NT2/D1 (cell line): ENCODE results near the gene ABR.

Experiments used
- DNase-seq: peaks from one replicate; pipeline ENCODE4 v3.0.0-alpha.2; 2011; ENCODE audit warnings: low read depth, low spot score
- H3K27me3 ChIP-seq: 2 replicates; pipeline ENCODE4 v1.6.0; 2011; ENCODE audit warnings: mild to moderate bottlenecking; ENCODE audit not compliant: insufficient read length, insufficient read depth
- H3K36me3 ChIP-seq: 2 replicates; pipeline ENCODE4 v1.6.1; 2011; ENCODE audit warnings: mild to moderate bottlenecking, low read length, mixed read lengths; ENCODE audit not compliant: insufficient read depth, insufficient read length
- H3K4me1 ChIP-seq: 2 replicates; pipeline ENCODE4 v1.5.1; 2011; ENCODE audit not compliant: insufficient read depth, insufficient read length
- H3K4me3 ChIP-seq: 2 replicates; pipeline ENCODE4 v1.5.1; 2011; ENCODE audit warnings: low read depth; ENCODE audit not compliant: insufficient read length
- H3K9ac ChIP-seq: 2 replicates; pipeline ENCODE4 v1.6.0; 2011; ENCODE audit warnings: low read depth; ENCODE audit not compliant: insufficient read length
- H3K9me3 ChIP-seq: 2 replicates; pipeline ENCODE4 v1.5.1; 2011; ENCODE audit warnings: mild to moderate bottlenecking, low read length; ENCODE audit not compliant: insufficient read depth
- SUZ12 ChIP-seq: IDR thresholded peaks from 2 replicates; pipeline ENCODE4 v1.6.1; 2011; ENCODE audit not compliant: insufficient read length, insufficient read depth; ENCODE audit errors: extremely low read depth
- YY1 ChIP-seq: IDR thresholded peaks from 2 replicates; pipeline ENCODE4 v1.6.1; 2011; ENCODE audit not compliant: insufficient read length, insufficient read depth
- ZNF274 ChIP-seq: IDR thresholded peaks from 2 replicates; pipeline ENCODE4 v1.6.1; 2011; ENCODE audit warnings: mild to moderate bottlenecking, low read depth, low read length

Gene ABR

GRCh38 chr17:986322-986929 lies 193.4 kb downstream of the ABR start:
- Histone ChIP-seq H3K27me3 (no peaks in the 10 kb centered on the region), H3K4me3 (no peak overlapping the region)
- no peak for DNase-seq

GRCh38 chr17:983921-984320 lies 195.9 kb downstream of the ABR start:
- Histone ChIP-seq H3K4me3 (no peak overlapping the region), H3K9me3 (no peaks in the 10 kb centered on the region), H3K9ac (no peak overlapping the region), H3K4me1 (no peaks in the 10 kb centered on the region), H3K36me3 (no peaks in the 10 kb centered on the region), H3K27me3 (no peaks in the 10 kb centered on the region)
- no peak for TF ChIP-seq YY1
- no peak for TF ChIP-seq ZNF274
- no peak for TF ChIP-seq SUZ12
- DNase-seq = no peak

More at GRCh38 chr17:986322-986929, 193.4 kb downstream of the ABR start:
- no peaks in the 10 kb centered on the region for H3K4me1 ChIP-seq
- no peaks in the 10 kb centered on the region for H3K9me3 ChIP-seq
- TF ChIP-seq SUZ12 = no peak
- TF ChIP-seq ZNF274 = no peak
- no peak overlapping the region for H3K9ac ChIP-seq
- no peaks in the 10 kb centered on the region for H3K36me3 ChIP-seq

DNA sequence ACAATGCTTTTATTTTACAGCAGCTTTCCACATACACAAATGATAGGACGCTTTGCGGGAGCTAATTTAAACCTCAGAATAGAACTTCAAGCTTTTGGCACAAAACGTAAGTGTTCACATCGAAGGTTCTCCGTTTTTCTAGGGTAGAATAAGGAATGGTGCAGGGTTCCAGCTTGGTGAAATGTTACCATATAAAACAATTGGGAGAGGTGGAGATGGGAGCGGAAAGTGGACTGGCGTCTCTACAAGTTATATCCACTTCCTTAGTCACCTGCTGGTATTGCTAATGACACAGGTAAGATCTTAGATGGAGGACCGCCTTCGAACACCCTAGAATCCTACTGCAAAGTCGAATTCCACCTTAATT lies 198.5 kb downstream of the ABR start:
- TF ChIP-seq ZNF274 (no peak), SUZ12 (no peak), YY1 (no peak)
- H3K4me3 ChIP-seq = no peak overlapping the region
- peaks cover 7% of the 10 kb centered on the region for H3K36me3 ChIP-seq
- H3K9me3 ChIP-seq = no peaks in the 10 kb centered on the region
- no peaks in the 10 kb centered on the region for H3K27me3 ChIP-seq
- H3K9ac ChIP-seq = peak overlapping the region; percentile 39
- no peaks in the 10 kb centered on the region for H3K4me1 ChIP-seq
- DNase-seq = no peak

- Histone ChIP-seq H3K4me3 (peak overlapping the region; percentile 39), H3K9me3 (no peaks in the 10 kb centered on the region), H3K9ac (peak overlapping the region; percentile 79), H3K4me1 (no peaks in the 10 kb centered on the region), H3K27me3 (no peaks in the 10 kb centered on the region), H3K36me3 (peaks cover 11% of the 10 kb centered on the region)
- TF ChIP-seq YY1 (no peak), SUZ12 (no peak), ZNF274 (no peak)
- DNase-seq = peak; percentile 66
These were observed 199.1 kb downstream of the ABR start for GRCh38 chr17:980406-981291.

- Histone ChIP-seq H3K27me3 (no peaks in the 10 kb centered on the region), H3K36me3 (peaks cover 19% of the 10 kb centered on the region), H3K4me3 (peak within 1 kb of the TSS; percentile 70), H3K9me3 (no peaks in the 10 kb centered on the region), H3K4me1 (no peaks in the 10 kb centered on the region), H3K9ac (peak within 1 kb of the TSS; percentile 92)
- peak; percentile 32 for DNase-seq
- TF ChIP-seq ZNF274 = no peak
- no peak for TF ChIP-seq SUZ12
- TF ChIP-seq YY1 = no peak
These were observed 200.0 kb downstream of the ABR start, which contains the start of gene NXN for GRCh38 chr17:979539-980405. Gene NXN, minus strand, starts transcription at chr17:979776.

GRCh38 chr17:979212-979538 lies 200.6 kb downstream of the ABR start:
- H3K9ac ChIP-seq = peak overlapping the region; percentile 89

More at GRCh38 chr17:979212-979538, 200.6 kb downstream of the ABR start:
- no peaks in the 10 kb centered on the region for H3K27me3 ChIP-seq
- H3K4me1 ChIP-seq = no peaks in the 10 kb centered on the region
- TF ChIP-seq SUZ12 (no peak), YY1 (no peak), ZNF274 (no peak)
- DNase-seq = no peak
- H3K36me3 ChIP-seq = peaks cover 19% of the 10 kb centered on the region
- H3K4me3 ChIP-seq = peak overlapping the region; percentile 45
- no peaks in the 10 kb centered on the region for H3K9me3 ChIP-seq
